Measurements from ENCODE around the gene ZBTB48.

ZBTB48 gene

DNA sequence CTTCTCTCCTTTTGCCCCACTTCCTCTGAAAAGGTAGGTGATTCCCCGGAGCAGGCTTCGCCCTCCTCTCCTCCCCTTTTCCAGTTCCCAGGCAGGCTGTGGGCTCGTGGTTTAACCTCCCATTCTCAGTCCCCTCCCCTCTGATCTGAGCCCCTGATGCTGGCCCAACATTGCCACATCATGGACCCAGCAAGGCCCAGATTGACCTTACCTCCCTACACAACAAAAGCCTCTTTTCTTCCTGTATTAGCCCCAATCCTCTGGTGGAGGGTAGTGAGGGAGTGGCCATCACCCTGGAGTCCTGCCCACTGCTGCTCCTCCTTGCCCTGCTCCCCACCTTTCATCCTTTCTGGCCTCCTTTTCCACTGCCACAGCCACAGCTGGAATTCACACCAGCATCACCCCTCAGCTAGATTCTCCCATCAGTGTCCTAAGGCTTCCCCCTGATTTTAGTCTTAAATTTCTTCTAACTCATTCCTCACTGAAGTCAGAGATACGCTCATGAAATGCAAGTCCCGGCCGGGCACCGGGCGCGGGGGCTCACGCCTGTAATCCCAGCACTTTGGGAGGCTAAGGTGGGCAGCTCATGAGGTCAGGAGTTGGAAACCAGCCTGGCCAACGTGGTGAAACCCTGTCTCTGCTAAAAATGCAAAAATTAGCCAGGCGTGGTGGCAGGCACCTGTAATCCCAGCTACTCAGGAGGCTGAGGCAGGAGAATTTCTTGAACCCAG is 7.0 kb upstream of the ZBTB48 start:
- DNase-seq (ENCODE audit: low spot score) = no peak

GRCh38 chr1:6574025-6574620 is 5.7 kb upstream of the ZBTB48 start:
- no peak for DNase-seq (ENCODE audit: low spot score)

DNA sequence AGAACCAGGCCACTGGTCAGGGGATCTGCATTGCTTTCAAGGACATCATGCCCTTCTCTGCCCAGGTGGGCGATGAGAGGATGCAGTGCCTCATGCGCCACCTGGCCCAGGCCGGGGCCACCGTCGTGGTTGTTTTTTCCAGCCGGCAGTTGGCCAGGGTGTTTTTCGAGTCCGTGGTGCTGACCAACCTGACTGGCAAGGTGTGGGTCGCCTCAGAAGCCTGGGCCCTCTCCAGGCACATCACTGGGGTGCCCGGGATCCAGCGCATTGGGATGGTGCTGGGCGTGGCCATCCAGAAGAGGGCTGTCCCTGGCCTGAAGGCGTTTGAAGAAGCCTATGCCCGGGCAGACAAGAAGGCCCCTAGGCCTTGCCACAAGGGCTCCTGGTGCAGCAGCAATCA is 5.0 kb upstream of the ZBTB48 start:
- no peak for DNase-seq (ENCODE audit: low spot score)

- DNase-seq (ENCODE audit: low spot score) = no peak
Measured at GRCh38 chr1:6577831-6578525, 1.8 kb upstream of the ZBTB48 start.

- DNase-seq (ENCODE audit: low spot score) = no peak
Measured at GRCh38 chr1:6578624-6579373, 995 bp upstream of the ZBTB48 start.

DNA sequence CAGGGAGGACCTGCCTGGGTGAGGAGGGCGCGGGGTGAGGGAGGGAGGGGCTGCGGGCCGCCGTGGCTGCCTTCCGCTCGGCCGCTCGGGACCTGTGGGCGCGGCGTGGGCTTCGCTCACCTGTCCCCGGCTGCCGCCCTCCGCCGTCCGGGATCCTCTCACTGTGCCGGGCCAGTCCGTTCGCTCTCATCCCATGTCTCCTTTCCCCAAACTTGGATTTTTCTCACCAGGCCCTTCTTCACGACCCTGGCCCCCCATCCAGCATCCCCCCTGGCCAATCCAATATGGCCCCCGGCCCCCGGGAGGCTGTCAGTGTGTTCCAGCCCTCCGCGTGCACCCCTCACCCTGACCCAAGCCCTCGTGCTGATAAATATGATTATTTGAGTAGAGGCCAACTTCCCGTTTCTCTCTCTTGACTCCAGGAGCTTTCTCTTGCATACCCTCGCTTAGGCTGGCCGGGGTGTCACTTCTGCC is 362 bp downstream of the ZBTB48 start:
- DNase-seq (ENCODE audit: low spot score) = no peak

DNA sequence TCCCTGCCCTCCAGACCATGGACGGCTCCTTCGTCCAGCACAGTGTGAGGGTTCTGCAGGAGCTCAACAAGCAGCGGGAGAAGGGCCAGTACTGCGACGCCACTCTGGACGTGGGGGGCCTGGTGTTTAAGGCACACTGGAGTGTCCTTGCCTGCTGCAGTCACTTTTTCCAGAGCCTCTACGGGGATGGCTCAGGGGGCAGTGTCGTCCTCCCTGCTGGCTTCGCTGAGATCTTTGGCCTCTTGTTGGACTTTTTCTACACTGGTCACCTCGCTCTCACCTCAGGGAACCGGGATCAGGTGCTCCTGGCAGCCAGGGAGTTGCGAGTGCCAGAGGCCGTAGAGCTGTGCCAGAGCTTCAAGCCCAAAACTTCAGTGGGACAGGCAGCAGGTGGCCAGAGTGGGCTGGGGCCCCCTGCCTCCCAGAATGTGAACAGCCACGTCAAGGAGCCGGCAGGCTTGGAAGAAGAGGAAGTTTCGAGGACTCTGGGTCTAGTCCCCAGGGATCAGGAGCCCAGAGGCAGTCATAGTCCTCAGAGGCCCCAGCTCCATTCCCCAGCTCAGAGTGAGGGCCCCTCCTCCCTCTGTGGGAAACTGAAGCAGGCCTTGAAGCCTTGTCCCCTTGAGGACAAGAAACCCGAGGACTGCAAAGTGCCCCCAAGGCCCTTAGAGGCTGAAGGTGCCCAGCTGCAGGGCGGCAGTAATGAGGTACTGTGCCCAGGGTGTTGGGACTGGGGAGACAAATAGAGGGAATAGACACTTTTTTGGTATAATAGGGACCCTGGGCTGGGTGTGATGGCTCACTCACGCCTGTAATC is 1.0 kb downstream of the ZBTB48 start:
- no peak for DNase-seq (ENCODE audit: low spot score)

DNA sequence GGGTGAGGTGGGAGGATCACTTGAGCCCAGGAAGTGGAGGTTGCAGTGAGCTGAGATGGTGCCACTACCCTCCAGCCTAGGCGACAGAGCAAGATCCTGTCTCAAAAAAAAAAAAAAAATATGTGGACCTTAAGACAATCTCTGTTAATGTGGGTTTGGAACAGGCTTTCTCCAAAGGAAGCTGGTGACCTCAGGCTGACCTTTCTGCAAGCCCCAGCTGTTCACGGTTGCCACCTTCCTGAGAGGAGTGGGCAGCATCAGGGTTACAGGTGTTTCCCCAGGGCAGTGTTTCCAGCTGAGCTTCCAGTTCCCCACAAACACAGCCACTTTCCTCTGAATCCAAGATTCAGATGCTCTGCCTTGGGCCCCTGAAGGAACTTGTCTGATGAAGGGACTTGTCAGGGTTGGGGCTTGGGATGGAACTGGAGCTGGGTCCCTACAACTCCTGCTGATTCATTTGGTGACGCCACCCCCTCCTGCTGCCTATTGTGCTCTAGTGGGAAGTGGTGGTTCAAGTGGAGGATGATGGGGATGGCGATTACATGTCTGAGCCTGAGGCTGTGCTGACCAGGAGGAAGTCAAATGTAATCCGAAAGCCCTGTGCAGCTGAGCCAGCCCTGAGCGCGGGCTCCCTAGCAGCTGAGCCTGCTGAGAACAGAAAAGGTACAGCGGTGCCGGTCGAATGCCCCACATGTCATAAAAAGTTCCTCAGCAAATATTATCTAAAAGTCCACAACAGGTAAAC is 1.9 kb downstream of the ZBTB48 start:
- DNase-seq (ENCODE audit: low spot score) = no peak

DNA sequence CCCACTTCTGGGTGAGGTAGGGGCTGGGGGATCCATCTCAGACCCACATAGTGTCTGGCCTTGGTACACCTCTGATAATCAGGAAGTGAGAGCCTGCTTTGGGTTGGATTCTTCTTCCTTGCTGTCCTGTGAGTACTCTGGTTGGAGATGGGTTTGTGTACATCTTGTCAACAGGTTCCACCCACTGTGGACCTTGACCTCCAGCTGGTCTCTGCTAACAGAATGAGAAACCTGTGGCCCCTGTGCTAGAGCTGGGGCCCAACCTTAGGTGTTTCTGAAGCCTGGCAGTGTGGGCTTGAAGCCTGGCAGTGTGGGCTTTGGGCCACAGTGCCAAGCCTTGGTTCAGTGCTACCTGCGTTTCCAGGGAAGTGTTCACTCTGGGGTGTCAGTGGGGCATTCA is 2.6 kb downstream of the ZBTB48 start:
- DNase-seq (ENCODE audit: low spot score) = no peak

- DNase-seq (ENCODE audit: low spot score) = no peak
Measured at GRCh38 chr1:6584126-6585080, 4.6 kb downstream of the ZBTB48 start.

DNA sequence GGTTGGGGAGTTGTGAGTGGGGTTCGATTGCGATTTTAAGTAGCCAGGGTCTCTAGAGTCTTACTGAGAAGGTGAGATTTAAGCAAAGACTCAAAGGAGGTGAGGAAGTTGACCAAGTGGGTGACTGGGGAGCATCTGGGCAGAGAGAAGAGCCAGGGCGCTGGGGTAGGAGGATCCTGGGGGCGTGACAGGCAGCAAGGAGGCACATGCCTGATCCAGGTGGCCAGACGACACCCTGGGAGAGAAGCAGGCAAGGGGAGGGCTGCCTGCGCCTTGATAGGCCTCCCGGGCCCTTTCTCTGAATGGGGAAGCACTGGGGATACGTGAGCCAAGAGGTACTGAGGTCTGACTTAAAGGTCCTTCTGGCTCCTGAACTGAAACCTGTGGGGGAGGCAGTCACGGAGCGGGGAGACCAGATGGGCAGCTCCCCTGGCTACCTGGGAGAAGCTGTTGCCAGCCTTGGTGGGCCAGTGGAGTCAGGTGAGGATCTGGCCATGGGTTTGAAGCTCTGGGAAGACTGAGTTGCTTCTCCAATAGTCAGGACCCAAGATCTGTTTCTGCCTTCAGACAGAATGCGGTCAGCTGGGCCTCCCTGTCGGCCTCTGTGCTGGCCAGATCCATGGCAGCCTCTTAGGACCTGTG is 5.4 kb downstream of the ZBTB48 start:
- DNase-seq (ENCODE audit: low spot score) = no peak

DNA sequence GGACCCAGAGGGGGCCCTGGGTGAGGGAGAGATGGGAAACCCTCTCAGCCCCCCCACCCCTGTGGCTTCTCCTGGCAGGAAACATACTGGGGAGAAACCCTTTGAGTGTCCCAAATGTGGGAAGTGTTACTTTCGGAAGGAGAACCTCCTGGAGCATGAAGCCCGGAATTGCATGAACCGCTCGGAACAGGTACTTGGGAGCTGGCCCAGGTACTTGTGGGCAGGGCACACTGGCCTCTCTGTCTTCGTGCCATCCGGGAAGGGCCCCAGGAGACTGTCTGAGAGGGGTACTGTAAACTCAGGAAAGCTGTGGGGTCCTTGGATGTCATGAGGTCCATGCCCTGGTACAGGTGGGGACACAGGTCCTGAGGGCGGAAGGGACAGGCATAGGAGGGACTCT is 6.0 kb downstream of the ZBTB48 start:
- no peak for DNase-seq (ENCODE audit: low spot score)

- DNase-seq (ENCODE audit: low spot score) = no peak
Measured at GRCh38 chr1:6586404-6586816, 6.6 kb downstream of the ZBTB48 start.

GRCh38 chr1:6587261-6588005 is 7.6 kb downstream of the ZBTB48 start:
- no peak for DNase-seq (ENCODE audit: low spot score)

- no peak for DNase-seq (ENCODE audit: low spot score)
Measured at GRCh38 chr1:6588128-6588892, 8.5 kb downstream of the ZBTB48 start.

DNA sequence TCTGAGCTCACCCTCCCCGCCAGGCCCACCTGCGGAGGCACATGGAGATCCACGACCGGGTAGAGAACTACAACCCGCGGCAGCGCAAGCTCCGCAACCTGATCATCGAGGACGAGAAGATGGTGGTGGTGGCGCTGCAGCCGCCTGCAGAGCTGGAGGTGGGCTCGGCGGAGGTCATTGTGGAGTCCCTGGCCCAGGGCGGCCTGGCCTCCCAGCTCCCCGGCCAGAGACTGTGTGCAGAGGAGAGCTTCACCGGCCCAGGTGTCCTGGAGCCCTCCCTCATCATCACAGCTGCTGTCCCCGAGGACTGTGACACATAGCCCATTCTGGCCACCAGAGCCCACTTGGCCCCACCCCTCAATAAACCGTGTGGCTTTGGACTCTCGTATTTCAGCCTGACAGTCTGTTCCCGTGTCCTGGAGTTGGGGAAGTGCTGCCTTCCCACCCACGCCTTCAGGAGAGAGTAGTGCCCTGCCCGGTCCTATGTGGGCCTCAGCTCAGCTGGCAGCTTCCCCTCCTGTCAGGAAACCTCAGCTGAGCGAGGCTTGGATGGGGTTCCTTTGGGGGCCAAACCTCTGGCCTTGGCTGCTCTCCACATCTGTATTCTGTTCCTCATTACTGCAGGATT is 9.2 kb downstream of the ZBTB48 start:
- DNase-seq (ENCODE audit: low spot score) = no peak

GRCh38 chr1:6590046-6590445 is 10.3 kb downstream of the ZBTB48 start:
- no peak for DNase-seq (ENCODE audit: low spot score)

Data from ecto neural progenitor cell (in vitro differentiated cells).